Activated naive CD4-positive, alpha-beta T cell treated with Interleukin-2 at 50 U/mL for 16 hours (primary cell): ENCODE data around the gene NUDT14.
A peak's percentile ranks its signal among the peaks of the same experiment; 100 is the strongest.

Source experiments
- DNase-seq: peaks from one replicate; pipeline ENCODE4 v3.0.0-alpha.2; 2020

Gene NUDT14

GRCh38 chr14:105172476-105172875, 8.6 kb downstream of the NUDT14 start:
- DNase-seq: no peak

- no peak for DNase-seq
Observed at GRCh38 chr14:105171004-105171673, 10.0 kb downstream of the NUDT14 start.

GRCh38 chr14:105169776-105170655, 11.1 kb downstream of the NUDT14 start:
- no peak for DNase-seq

- peak; percentile 47 for DNase-seq
Observed at GRCh38 chr14:105168979-105169507, 12.1 kb downstream of the NUDT14 start.

GRCh38 chr14:105168496-105168978, 12.6 kb downstream of the NUDT14 start, which contains the start of gene JAG2:
Gene JAG2 (minus strand): TSS chr14:105168776. CDS start chr14:105168420, 356 bp downstream.
- DNase-seq: peak; percentile 60

- no peak for DNase-seq
Observed at GRCh38 chr14:105168093-105168420, 13.1 kb downstream of the NUDT14 start.

- DNase-seq: no peak
Observed at GRCh38 chr14:105167303-105168092, 13.6 kb downstream of the NUDT14 start.

- DNase-seq: no peak
Observed at GRCh38 chr14:105166571-105167302, 14.4 kb downstream of the NUDT14 start.

GRCh38 chr14:105165761-105166485, 15.2 kb downstream of the NUDT14 start:
- DNase-seq: no peak

GRCh38 chr14:105165134-105165704, 15.9 kb downstream of the NUDT14 start:
- DNase-seq: no peak

- DNase-seq: no peak
Observed at GRCh38 chr14:105163040-105163742, 17.9 kb downstream of the NUDT14 start.

- DNase-seq: no peak
Observed at GRCh38 chr14:105162669-105162979, 18.5 kb downstream of the NUDT14 start.

GRCh38 chr14:105161964-105162668, 19.0 kb downstream of the NUDT14 start:
- no peak for DNase-seq

- no peak for DNase-seq
Observed at GRCh38 chr14:105161309-105161708, 19.8 kb downstream of the NUDT14 start.

- no peak for DNase-seq
Observed at GRCh38 chr14:105160776-105161175, 20.3 kb downstream of the NUDT14 start.

GRCh38 chr14:105159344-105159743, 21.8 kb downstream of the NUDT14 start:
- DNase-seq: no peak

GRCh38 chr14:105158794-105159193, 22.3 kb downstream of the NUDT14 start:
- no peak for DNase-seq

GRCh38 chr14:105157872-105158271, 23.2 kb downstream of the NUDT14 start:
- DNase-seq: no peak

GRCh38 chr14:105156414-105157375, 24.4 kb downstream of the NUDT14 start:
- DNase-seq: no peak
